ENCODE results near the gene NOS1.

NOS1 gene

DNA sequence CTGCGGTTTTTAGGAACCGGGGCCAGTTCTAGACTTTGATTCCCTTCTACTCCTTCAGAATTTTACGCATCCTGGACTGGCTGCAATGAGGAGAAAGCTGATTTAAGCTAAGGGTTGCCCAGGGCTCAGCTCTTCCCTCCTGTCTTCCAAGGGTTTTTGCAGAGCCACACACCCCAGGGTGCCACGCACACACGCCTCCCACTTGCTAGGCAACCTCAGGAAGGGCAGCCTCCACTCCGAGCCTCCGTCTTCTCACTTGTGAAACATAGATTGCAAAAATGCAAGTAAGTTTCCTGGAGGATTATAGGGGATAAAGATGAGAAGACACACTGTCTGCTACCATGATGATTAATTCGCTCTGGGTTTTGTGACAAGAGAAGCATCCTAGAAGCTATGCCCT, 31.7 kb downstream of the NOS1 start:
- no peak for DNase-seq

DNA sequence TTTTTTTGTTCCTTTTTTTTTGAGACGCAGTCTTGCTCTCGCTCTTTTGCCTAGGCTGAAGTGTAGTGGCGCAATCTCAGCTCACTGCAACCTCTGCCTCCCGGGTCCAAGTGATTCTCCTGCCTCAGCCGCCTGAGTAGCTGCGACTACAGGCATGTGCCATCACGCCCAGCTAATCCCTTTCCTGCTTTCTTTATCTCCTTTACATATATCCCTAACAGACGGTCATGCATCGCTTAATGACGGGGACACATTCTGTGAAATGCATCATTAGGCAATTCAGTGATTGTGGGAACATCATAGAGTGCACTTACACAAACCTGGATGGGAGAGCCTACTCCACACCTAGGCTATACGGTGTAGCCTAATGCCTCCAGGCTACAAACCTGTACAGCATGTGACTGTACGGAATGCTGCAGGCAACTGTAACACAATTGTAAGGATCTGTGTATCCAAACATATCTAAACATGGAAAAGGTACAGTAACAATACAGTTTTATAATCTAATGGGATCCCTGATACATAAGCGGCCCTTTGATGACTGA, 32.8 kb downstream of the NOS1 start:
- no peak for DNase-seq

DNA sequence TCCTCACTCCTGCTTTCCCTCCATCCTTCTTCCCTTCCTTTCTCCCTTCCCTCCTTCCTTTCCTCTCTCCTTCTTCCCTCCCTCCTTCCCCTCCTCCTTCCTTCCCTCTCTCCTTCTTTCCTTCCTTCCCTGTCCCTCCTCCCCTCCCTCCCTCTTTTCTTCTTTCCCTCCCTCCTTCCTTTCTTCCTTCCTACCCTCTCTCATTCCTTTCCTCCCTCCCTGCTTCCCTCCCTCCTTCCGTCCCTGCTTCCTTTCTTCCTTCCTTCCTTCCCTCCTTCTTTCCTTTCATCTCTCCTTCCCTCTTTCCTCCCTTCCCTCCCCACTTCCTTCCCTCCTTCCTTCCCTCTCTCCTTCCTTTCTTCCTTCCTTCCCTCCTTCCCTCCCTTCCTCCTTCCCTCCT, 39.0 kb downstream of the NOS1 start:
- no peak for DNase-seq

DNA sequence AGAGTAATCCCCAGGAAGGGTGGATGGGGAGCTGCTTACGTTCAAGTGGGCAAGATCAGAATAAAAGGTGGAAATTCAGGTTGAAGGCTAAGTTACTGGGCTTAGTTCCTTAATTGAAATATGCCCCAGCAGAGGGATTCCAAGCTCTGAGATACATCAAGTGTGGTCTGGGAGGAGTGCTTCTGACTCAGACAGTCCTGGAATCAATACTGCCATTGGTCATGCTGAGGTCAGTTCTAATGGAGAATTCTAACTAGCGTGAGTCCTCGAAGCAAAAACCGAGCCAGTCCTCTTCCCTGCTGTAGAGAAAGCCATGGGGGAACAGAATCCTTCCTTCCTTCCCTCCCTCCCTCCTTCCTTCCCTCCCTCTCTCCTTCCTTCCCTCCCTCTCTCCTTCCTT, 39.9 kb downstream of the NOS1 start:
- DNase-seq: no peak

DNA sequence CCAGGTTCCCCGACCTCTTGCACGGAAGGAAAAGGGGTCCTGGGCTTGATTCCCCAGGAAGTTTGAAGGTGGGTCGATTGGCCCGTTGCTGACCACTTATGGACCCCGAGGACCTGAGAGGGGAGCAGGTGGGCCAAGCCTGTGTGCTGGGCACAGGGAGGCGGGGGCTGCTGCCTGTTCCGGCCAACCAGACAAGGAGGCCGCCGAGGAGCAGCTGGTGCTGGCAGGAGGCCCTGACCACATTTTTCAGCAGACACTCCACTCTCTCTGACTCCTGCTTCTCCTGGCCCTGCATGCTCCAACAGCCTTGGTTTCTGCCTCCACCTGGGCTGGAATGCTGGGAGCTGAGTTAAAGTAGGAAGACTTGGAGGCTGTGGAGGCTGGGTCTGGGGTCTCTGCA, 42.8 kb downstream of the NOS1 start:
- DNase-seq: no peak

DNA sequence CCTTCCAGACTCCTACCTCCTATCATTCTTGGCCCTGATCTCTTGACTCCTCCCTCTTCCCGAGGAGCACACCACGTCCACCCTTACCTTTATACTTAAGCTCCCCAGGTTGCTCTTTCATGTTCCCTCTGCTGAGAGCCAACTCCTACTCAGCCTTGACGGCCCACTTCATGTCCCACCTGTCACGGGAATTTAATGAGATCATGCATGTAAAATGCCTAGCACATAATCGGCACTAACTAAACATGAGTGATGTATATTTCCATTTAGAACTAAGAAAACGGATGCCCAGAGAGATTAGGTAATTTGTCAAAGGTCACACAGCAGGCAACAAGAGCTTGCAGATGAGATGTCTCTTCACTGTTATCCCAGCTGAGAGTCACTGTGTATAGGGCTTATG, 45.1 kb downstream of the NOS1 start:
- DNase-seq: no peak

DNA sequence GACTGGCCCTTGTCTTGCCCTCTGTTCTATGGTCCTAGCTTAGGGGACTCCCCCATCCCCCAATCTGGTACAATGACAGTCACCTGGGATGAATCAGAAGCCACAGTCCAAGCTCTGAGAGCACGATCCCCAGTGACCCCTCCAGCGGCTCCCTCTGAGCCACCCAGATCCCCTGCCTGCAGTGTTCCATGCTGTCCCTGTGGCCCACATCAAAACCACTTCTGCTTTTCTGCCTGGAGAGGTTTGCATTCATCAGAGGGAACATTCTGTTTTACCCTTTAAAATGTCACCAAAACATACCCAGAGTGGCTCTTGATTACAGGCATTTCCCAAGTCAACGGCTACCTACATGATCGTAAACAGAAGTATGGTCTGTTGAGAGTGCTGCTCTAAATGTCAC, 47.5 kb downstream of the NOS1 start:
- DNase-seq: no peak

DNA sequence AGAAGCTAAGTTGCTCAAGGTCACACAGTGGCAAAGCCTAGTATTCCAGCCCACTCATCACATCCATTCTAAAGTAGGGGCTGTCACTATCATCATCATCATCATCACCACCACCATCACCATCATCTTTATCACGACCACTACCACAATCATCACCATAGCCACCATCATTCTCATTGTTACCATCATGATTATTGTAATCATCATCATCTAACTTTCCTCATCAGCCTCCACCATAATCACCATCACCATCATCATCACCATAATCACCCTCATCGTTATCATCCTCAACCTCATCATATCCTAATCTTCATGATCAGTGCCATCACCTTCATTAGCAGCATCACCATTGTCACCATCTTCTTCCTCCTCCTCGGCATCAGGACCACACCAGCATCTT, 48.7 kb downstream of the NOS1 start:
- no peak for DNase-seq

DNA sequence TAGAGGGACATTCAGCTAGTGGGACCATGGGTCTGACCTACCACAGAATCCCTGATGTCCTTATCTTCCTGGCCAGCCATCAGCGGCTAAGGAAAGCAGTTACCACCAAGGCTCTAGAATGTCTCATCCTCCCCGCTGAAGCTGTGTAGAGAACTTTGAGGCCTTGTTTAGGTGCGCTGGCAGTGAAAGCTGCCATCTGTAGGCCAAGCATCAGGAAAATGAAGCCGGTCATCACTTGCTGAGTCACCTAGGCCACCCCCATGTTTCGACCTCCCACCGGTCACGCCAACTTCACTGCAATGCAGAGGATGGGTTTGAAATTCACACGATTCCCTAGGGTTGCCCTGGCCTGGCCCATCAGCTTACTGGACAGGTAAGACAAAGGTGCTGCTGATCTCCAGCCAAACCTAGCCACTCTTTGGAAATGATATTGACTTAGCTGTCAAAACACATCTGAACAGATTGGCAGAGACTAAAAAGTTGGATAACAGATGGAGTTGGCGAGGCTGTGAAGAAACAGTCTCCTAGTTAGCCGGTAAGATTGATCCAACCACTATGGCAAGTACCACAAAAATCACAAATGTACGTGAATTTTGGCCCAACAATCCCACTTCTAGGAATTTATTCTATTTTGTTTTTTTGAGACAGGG, 52.0 kb downstream of the NOS1 start:
- DNase-seq: no peak

DNA sequence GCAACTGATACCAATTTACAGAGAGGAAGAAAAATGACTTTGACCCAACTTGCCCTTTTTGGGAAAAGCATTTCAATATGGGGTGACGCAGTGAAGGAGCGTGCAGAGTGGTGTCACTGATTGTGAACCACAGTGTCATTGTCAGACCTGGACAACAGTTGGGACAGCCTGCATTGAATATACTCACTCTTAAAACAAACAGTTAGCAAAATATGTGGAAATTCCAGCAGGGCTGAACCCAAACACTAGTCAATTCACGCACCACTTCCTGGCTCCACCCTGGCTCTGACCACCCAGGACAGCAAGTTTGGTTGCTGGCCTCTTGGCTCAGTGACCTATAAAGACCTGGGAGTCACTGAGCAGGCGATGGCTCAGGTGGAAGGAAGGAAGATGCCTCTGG, 61.3 kb downstream of the NOS1 start:
- DNase-seq: no peak

DNA sequence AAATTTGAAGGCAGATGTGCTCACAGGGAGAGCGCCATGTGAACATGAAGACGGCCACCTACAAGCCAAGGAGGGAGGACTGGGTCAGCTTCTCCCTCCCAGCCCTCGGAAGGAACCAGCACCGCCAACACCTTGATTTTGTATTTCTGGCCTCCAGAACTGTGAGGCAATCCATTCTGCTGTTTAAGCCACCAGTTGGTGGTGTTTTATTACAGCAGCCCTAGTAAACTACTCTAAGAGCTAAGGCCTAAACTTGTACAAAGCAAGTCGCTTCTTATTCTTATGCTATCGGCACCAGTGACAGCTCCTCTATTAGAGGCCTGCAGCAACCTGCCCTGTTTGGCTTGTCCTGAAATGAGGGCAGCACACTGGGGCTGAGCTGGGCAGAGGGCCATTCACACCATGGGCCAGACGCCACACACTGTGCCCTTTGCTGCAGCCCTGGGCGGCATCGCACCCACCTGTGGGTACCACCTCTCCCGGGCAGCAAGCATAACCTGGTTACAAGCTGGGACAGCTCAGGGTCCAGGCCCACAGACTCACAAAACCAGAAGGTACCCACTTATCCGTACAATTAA, 62.7 kb downstream of the NOS1 start:
- DNase-seq: no peak

DNA sequence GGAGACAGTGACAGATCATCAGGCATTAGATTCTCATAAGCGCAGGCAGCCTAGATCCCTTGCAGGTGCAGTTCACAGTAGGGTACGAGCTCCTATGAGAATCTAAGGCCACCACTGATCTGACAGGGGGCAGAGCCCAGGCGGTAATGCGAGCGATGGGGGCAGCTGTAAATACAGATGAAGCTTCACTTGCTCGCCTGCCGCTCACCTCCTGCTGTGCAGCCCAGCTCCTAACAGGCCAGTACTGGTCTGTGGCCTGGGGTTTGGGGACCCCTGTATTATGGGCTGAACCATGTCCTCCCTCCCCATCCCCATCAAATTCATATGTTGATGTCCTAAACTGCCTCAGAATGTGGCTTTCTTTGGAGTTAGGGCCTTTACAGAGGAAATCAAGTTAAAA, 63.2 kb downstream of the NOS1 start:
- no peak for DNase-seq

DNA sequence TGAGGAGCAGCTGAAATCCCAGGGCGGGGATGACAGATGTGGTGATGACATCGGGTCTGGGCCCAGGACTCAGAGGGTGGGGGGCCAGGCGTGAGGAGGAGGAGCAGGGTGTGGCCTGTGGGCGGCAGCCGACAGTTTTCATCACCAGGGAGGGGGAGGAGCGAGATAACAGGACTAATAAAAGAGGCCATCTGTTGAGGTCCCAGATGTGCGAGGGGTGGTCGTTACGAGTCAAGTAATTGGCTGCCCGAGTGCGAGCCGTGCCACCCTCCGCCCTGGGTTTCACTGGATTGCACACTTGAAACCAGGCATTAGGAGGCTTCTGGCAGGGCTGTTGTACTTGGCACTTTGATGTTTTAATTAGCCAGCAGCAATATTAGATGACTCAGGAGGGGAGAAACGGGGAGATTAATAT, 67.2 kb downstream of the NOS1 start:
- DNase-seq: no peak

DNA sequence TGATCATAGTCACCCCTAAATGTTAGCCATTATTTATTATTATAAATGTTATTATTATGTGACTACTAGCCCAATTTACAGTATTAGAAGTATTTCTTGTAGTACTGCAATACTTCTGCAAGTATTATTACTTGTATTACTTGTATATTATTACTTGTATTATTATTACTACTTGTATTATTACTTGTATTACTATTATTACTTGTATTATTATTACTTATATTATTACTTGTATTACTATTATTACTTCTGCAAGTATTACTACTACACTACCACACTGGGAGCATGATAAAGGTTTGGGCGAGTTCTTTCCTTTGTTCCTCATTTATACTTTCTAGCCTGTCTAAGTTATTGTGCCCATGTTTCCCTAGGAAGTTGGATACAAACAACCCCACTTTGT, 67.9 kb downstream of the NOS1 start:
- no peak for DNase-seq

DNA sequence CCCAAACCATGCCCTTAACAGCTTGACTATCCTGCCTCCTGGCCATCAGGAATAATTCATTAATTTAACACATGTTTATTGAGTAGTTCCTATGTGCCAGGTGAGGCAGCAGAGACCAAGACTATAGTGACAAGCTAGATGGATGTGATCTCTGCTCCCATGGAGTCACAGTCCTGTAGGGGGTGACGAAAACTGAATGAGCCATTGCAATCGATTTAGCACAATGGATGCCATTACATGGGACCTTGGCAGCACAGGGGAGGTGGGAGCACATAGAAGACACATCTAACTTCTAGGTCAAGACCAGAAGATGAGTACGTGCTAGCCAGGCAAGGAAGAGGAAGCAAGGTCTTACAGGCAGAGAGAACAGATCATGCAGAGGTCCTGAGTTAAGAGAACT, 68.7 kb downstream of the NOS1 start:
- DNase-seq: no peak

DNA sequence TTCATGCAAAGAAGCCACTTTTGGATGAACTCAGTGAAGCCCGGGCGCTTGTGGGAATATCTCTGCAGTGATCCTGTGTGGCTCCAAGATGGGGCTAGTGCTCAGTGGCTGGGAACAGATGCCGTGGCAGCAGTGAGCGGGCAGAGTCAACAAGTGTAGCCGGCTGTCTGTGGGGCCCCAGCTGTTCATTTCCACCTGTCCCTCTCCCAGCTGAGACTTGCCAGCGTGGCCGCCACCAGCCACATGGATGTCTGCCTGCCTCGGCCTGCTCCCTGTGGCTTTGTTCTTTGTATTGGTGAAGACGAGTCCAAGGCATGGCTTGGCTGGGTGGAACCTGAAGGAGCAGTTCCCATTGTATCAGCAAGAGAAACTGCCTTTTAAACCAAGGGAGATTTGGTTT, 77.3 kb downstream of the NOS1 start:
- no peak for DNase-seq

DNA sequence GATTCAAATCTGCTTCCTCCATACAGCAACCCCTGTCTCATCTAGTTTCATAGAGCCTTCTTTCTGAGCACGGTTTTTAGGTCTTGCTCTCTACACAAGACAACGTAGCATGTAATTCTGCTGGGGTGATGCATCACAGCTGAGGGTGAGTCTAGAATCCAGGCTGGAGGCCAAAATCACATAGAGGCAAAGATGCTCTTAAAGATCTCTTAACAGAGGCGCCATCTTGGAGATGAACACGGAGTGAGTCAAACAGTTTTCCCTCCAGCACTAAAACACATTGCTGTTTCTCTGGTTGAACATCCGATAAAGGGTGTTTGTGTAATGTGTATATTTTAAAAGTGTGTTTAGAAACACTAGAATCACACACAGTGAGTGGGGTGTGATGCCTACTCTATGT, 78.9 kb downstream of the NOS1 start:
- DNase-seq: no peak

DNA sequence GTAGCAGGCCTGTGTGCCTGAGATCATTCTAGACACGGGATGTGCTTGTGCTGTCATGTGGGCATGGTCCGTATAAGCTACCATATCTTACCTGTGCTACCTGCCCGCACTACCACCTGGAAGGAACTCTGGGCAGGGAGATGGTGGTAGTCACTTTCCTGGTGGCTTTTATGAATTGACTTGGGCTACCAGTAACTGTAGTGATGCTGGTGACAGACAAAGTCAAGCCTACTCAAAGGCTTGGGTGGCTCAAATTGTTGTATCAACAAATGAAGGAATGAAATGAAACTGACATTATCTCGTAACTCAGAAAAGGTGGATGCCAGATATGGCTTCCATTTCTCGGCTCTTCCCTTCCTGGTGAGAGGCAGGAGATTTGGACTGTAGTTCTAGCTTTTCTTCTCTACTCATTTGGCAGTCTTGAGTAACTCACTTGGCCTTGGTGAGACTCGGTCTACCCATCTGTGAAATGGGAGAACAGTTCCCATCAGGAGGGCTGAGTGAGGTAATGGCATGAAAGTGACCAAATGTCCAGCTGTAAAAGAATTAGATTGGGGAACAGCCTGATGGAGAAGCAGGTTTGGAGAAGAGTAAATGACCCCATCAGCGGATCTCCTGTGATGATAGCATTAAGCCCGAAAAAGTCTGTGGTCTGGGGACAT, 81.3 kb downstream of the NOS1 start:
- DNase-seq: no peak

DNA sequence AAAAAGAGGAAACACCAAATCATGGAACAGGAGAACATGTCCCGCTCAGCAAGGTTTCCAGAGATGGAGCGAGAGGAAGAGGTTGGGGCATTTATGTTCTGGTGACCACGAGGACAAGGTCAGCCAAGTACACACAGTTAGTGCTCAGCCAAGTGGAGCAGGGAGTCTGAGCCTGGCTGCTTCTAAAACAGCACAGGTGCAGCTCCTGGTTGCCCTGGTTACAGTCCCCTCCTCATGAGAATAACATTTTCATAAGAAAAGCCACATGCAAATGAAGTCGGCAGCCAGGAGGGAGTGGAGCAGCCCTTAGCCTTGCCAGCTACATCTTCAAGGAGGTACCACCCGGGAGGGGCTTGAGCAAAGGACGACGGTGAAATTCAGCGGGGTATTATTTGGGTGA, 81.8 kb downstream of the NOS1 start:
- no peak for DNase-seq

DNA sequence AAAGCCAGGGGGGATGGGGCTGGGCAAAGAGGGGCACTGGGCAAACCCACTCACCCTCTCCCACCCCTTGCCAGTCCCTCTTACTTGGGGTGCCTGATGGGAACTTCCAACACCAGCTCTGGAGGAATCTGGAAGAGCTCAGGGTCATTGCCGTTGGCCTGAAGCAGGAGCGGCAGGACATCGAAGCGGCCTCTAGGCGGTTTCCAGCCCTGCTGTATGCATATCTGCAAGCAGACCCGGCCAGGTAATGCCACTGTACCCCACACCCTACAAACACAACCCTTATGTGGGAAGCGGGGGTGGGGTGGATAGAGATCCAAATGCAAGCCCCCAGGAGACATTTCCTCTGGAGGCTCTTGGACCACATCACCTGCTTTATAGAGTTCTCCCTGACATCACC, 83.6 kb downstream of the NOS1 start:
- DNase-seq: no peak

DNA sequence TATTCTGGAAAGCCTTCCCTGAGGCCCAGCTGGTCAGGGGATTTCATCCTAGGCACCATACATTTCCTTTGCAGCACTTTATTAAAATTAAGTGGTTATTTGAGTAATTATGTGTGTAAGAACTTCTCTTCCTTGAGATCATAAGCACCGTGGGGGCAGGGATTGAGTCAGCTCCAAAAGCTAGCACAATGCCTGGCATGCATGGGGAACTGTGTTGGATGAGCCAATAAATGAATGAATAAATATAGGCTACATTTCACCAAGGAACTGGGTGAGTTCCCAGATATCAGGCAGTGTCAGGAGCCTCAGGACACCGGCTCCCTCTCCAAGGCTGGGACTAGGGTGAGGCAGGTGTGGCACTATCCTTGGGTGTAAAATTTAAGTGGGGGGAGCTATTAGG, 88.3 kb downstream of the NOS1 start:
- DNase-seq: no peak

DNA sequence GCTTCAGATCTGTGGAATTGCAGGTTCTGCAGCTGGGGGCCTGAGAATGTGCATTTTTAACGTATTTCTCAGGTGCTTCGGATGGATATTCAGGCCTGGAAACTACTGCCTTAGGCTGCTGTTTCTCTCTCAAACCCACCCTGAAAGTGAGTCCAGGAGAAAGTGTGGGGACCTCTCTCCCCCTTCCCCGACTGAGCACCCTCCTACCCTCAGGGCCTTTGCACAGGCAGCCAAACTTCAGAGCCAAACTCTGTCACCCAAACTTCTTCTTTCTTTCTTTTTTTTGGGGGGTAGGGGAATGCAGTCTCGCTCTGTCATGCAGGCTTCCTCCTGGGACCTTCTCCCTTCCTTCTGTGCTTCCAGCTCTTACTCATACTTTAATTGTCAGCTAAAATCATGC, 88.7 kb downstream of the NOS1 start:
- no peak for DNase-seq

DNA sequence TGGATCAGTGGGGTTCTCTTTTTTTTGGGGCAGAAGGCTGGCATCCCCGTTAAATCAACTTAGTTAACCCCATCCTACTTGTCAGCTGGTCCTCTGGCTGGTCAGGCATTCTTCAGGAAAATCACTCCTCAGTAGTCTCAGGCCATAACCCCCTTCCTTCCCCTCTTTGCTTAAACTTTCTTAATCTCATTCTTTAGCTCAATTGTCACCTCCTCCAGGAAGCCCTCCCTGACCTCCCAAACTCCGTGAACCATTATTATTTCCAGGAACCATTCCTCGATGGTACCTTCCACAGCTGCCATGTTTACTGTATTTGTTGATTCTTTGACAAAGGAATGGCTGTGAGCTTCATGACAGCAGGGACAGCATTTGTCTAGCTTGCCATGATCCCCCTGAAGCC, 98.7 kb downstream of the NOS1 start:
- no peak for DNase-seq

DNA sequence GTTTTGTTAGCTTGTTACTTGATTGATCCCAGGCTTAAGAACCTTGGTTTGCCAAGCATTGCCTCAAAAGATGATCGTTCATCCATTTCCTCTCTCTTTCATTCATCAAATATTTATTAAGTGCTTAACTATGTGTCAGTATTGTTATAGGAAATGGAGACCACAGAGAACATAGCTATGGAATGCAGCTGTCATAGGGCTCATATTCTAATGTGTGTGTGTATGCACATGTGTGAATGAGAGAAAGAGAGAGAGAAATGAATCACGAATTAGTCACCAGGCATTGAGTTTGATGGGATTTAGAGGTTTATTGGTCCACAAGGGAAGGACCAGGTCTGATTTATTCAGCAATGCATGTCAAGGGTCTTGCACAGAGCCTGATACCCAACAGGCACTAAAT, 100.2 kb downstream of the NOS1 start:
- DNase-seq: no peak

DNA sequence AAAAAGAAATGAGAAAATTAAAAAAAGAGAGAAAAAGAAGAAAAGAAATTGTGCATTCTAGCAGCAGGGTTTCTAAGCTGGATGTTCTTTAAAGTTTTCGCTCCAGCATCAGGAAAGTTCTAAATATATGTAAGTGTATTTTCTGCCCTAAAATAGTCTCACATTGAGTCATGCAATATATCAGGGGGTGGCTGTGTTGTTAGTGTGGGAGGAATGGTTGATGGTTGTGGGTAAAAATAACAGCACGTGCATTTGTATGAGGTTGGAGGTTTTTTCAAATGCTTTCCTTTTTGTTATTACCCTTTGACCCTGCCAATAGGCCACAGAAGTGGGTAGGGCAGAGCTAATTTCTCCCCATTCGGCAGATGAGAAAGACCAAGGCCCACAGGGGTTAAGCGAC, 106.0 kb downstream of the NOS1 start:
- no peak for DNase-seq
